Measurements from ENCODE around the gene MPST.

The MPST gene

DNA sequence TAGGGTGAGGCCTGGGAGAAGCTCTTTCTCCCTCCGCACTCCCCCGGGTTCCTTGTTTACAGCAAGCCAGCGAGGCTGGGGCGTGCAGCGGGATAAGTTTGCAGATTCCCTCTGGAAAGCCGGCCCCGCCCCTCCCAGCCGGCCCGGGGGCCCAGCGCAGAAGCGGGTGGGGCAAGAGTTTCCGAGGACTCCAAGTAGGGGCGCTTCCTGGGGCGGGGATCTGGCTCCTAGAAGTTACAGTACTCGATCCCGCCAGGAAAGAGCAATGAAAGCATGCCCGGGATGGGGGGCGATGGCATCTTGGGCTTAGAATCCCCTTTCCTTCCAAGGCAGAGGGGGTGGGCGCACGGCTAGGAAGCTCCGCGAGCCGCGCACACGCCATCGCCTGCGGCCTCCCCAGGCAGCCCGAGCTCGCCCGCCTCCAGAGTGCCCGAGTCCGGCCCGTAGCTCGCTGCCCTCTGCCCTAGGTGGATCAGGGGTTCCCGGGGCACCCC is 680 bp upstream of the MPST start:
- no peaks in the 10 kb centered on the region for H3F3A ChIP-seq (ENCODE audit: insufficient read depth)
- H3K9ac ChIP-seq (ENCODE audit: low read length): peak overlapping the region; percentile 83
- H3K9me2 ChIP-seq (replicated peaks; ENCODE audit: insufficient read depth, low read length): no peaks in the 10 kb centered on the region
- no peaks in the 10 kb centered on the region for H3K79me2 ChIP-seq (ENCODE audit: insufficient read depth, low read length)
- no peaks in the 10 kb centered on the region for H3K9me3 ChIP-seq (ENCODE audit: insufficient read depth, low read length)
- no peaks in the 10 kb centered on the region for H4K20me1 ChIP-seq (ENCODE audit: low read depth, low read length)
- no peaks in the 10 kb centered on the region for H3K36me3 ChIP-seq (ENCODE audit: low read length)
- no peak overlapping the region for H3K27ac ChIP-seq (ENCODE audit: low read depth, low read length)
- peak overlapping the region; percentile 91 for H3K4me3 ChIP-seq (ENCODE audit: insufficient read depth, low read length, poor library complexity, severe bottlenecking)
- TF ChIP-seq EZH2phosphoT487 (conservative IDR thresholded peaks at IDR 0.05; ENCODE audit: low read length): no peak
- TF ChIP-seq, protein P1, sequence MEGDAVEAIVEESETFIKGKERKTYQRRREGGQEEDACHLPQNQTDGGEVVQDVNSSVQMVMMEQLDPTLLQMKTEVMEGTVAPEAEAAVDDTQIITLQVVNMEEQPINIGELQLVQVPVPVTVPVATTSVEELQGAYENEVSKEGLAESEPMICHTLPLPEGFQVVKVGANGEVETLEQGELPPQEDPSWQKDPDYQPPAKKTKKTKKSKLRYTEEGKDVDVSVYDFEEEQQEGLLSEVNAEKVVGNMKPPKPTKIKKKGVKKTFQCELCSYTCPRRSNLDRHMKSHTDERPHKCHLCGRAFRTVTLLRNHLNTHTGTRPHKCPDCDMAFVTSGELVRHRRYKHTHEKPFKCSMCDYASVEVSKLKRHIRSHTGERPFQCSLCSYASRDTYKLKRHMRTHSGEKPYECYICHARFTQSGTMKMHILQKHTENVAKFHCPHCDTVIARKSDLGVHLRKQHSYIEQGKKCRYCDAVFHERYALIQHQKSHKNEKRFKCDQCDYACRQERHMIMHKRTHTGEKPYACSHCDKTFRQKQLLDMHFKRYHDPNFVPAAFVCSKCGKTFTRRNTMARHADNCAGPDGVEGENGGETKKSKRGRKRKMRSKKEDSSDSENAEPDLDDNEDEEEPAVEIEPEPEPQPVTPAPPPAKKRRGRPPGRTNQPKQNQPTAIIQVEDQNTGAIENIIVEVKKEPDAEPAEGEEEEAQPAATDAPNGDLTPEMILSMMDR (IDR thresholded peaks at IDR 0.05; ENCODE audit: insufficient read depth, low read length, poor library complexity, severe bottlenecking): no peak
- H3K27me3 ChIP-seq (ENCODE audit: low read length): no peaks in the 10 kb centered on the region
- peak overlapping the region; percentile 58 for H3K4me2 ChIP-seq (ENCODE audit: low read depth, low read length, poor library complexity, severe bottlenecking)
- H2AFZ ChIP-seq (ENCODE audit: low read depth, low read length, severe bottlenecking): peak overlapping the region; percentile 77

DNA sequence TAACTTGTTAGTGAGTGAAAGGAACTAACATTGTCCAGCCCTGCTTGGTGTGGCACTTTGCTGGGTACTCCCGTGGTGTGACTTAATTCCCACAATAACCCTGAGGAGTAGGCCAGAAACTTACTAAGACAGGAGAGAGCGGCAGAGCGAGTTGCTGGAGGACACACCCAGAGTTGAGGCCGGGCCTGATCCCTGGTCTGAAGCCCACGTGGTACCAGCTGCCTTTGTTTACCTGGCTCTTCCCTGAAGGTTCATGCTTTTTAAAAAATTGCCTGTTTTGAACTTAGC is 594 bp downstream of the MPST start:
- Histone ChIP-seq H3K27me3 (ENCODE audit: low read length) (no peaks in the 10 kb centered on the region), H4K20me1 (ENCODE audit: low read depth, low read length) (no peaks in the 10 kb centered on the region), H3K9me2 (replicated peaks; ENCODE audit: insufficient read depth, low read length) (no peaks in the 10 kb centered on the region), H3K27ac (ENCODE audit: low read depth, low read length) (no peak overlapping the region), H3K4me2 (ENCODE audit: low read depth, low read length, poor library complexity, severe bottlenecking) (peak overlapping the region; percentile 58), H3K79me2 (ENCODE audit: insufficient read depth, low read length) (no peaks in the 10 kb centered on the region), H3F3A (ENCODE audit: insufficient read depth) (no peaks in the 10 kb centered on the region), H3K9ac (ENCODE audit: low read length) (peak overlapping the region; percentile 83), H2AFZ (ENCODE audit: low read depth, low read length, severe bottlenecking) (peak overlapping the region; percentile 97), H3K9me3 (ENCODE audit: insufficient read depth, low read length) (no peaks in the 10 kb centered on the region), H3K4me3 (ENCODE audit: insufficient read depth, low read length, poor library complexity, severe bottlenecking) (peak overlapping the region; percentile 91), H3K36me3 (ENCODE audit: low read length) (no peaks in the 10 kb centered on the region)
- TF ChIP-seq EZH2phosphoT487 (conservative IDR thresholded peaks at IDR 0.05; ENCODE audit: low read length): no peak
- TF ChIP-seq, protein P1 (IDR thresholded peaks at IDR 0.05; ENCODE audit: insufficient read depth, low read length, poor library complexity, severe bottlenecking): no peak

DNA sequence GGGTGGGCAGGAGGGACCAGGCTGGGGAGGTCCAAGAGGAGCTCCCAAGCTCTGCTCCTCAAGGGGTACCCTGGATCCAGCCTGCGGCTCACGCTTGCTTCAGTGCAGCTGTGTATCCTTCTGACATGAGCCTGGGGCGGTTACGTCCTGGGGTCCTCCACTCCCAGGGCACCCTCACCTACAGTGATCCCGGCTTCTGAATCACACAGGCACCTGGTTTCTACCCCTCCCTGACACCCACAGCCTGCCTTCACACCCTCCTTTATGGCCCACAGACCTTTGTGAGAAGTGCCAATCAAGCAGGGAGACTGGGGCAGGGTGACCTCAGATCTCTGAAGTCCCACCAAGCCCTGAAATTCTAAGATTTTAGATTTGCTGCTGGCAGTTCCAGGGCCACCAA is 1.5 kb downstream of the MPST start:
- no peak for TF ChIP-seq EZH2phosphoT487 (conservative IDR thresholded peaks at IDR 0.05; ENCODE audit: low read length)
- TF ChIP-seq, protein P1 (IDR thresholded peaks at IDR 0.05; ENCODE audit: insufficient read depth, low read length, poor library complexity, severe bottlenecking): no peak
- H2AFZ ChIP-seq (ENCODE audit: low read depth, low read length, severe bottlenecking): no peak overlapping the region
- H3K4me3 ChIP-seq (ENCODE audit: insufficient read depth, low read length, poor library complexity, severe bottlenecking): no peak overlapping the region
- H3K9ac ChIP-seq (ENCODE audit: low read length): no peak overlapping the region
- no peaks in the 10 kb centered on the region for H3K9me2 ChIP-seq (replicated peaks; ENCODE audit: insufficient read depth, low read length)
- no peaks in the 10 kb centered on the region for H3K27me3 ChIP-seq (ENCODE audit: low read length)
- no peaks in the 10 kb centered on the region for H3K36me3 ChIP-seq (ENCODE audit: low read length)
- no peaks in the 10 kb centered on the region for H4K20me1 ChIP-seq (ENCODE audit: low read depth, low read length)
- no peaks in the 10 kb centered on the region for H3K79me2 ChIP-seq (ENCODE audit: insufficient read depth, low read length)
- no peak overlapping the region for H3K27ac ChIP-seq (ENCODE audit: low read depth, low read length)
- no peaks in the 10 kb centered on the region for H3K9me3 ChIP-seq (ENCODE audit: insufficient read depth, low read length)
- no peak overlapping the region for H3K4me2 ChIP-seq (ENCODE audit: low read depth, low read length, poor library complexity, severe bottlenecking)
- no peaks in the 10 kb centered on the region for H3F3A ChIP-seq (ENCODE audit: insufficient read depth)

All from SU-DHL-6 (cell line).